LNCAP (cell line): ENCODE data around the gene POU2AF1.

Experiments used
- TF ChIP-seq, protein P1 (sequence below): fragments of 450-650 bp; IDR thresholded peaks from 2 replicates; pipeline ENCODE4 v1.5.1; 2017; ENCODE audit warnings: mild to moderate bottlenecking

The POU2AF1 gene

DNA sequence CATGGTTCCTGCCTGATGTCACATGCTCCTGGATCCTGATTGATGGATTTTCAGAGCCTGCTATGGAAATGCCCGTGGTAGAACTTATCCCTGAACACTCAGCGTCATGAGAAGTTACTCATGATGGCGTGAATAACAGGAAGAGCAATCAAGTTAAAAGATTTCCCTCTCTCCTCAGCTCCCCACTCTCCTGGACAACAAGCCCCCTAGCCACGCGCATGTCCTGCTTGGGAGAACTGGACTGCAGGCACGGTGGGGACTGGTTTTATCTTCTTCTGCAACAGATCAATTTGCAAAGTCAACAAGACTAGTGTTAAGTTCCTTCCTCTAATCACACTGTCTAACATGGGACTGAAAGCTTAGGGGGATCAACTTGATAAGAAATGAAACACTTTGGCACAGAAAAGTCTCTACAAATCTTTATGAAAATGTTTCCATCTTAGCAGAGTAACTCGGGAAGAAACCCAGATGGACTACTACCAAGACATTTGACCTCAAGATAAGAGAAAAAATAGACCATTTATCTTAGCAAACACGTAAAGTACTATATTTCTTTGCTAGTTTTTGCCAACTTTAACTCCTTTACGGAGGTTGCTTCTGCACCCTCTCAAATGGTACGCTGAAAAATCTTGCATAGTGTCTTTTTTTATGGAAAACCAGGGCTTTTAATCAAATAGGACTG, 27.6 kb downstream of the POU2AF1 start:
- TF ChIP-seq, protein P1, sequence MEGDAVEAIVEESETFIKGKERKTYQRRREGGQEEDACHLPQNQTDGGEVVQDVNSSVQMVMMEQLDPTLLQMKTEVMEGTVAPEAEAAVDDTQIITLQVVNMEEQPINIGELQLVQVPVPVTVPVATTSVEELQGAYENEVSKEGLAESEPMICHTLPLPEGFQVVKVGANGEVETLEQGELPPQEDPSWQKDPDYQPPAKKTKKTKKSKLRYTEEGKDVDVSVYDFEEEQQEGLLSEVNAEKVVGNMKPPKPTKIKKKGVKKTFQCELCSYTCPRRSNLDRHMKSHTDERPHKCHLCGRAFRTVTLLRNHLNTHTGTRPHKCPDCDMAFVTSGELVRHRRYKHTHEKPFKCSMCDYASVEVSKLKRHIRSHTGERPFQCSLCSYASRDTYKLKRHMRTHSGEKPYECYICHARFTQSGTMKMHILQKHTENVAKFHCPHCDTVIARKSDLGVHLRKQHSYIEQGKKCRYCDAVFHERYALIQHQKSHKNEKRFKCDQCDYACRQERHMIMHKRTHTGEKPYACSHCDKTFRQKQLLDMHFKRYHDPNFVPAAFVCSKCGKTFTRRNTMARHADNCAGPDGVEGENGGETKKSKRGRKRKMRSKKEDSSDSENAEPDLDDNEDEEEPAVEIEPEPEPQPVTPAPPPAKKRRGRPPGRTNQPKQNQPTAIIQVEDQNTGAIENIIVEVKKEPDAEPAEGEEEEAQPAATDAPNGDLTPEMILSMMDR: no peak

DNA sequence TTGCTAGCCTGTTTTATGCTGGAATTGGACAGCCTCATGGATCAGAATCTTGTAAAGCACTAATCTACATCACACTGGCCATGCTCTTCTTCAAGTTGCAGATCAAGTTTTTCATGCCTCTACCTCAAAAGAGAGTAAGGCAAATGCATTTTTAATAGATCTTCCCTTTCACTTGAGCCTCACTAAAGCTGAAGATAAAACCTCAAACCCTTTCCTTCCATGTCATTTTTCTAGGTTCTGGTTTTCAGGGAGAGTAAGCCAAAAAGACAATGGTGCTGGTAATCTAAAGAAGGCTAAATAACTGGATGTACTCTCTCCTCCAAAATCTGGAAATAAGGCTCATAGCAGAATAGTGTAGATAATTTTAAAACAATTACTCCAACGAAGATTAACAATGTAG, 28.3 kb downstream of the POU2AF1 start:
- TF ChIP-seq, protein P1: no peak

DNA sequence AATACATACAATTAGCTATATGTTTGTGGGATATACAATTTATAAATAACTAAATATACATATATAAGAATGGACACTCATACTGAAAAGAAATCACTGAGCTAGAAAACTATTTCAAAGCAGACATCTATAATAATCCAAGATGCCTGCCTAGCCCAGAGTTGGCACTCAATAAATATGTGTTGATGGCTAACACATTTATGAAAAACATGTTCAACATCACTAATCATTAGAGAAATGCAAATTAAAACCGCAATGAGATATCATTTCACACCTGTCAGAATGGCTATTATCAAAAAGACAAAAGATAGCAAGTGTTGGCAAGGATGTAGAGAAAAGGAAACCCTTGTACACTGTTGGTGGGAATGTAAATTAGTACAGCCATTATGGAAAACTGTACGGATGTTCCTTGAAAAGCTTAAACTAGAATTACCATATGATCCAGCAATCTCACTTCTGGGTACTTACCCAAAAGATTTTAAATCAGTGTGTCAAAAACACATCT, 29.8 kb downstream of the POU2AF1 start:
- TF ChIP-seq, protein P1: no peak

DNA sequence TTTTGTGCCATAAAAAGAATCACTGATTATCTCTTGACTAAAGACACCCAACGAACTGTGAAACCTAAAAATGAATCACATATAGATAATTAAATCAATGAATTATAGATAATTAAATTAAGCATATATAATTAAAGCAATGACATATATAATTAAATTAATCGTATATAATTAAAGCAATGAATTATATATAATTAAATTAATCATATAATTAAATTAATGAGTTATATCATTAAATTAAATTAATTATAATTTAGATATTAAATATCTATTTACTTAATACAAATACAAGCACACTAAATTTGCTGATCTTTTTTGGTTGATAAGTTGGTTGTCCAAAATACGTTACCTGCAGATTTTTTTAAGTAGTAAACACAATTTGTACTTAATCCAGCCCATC, 30.9 kb downstream of the POU2AF1 start:
- TF ChIP-seq, protein P1: no peak

DNA sequence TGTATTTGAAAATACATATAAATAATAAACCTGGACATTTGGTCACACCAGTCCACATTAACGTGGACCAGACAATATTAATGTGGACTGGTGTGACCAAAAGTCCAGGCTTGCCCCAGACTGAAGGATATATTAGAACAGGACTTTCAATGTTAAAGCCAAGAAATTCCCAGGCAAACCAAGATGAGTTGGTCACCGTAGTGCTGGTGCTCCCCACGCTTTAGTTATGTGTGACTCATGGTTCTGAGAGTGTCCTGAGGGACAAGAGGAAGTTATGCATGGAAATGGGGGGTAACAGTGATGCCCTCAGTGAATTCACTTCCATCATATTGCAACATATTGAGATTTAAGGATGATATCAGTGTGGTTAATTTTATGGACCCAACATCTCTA, 31.4 kb downstream of the POU2AF1 start:
- TF ChIP-seq, protein P1: no peak

DNA sequence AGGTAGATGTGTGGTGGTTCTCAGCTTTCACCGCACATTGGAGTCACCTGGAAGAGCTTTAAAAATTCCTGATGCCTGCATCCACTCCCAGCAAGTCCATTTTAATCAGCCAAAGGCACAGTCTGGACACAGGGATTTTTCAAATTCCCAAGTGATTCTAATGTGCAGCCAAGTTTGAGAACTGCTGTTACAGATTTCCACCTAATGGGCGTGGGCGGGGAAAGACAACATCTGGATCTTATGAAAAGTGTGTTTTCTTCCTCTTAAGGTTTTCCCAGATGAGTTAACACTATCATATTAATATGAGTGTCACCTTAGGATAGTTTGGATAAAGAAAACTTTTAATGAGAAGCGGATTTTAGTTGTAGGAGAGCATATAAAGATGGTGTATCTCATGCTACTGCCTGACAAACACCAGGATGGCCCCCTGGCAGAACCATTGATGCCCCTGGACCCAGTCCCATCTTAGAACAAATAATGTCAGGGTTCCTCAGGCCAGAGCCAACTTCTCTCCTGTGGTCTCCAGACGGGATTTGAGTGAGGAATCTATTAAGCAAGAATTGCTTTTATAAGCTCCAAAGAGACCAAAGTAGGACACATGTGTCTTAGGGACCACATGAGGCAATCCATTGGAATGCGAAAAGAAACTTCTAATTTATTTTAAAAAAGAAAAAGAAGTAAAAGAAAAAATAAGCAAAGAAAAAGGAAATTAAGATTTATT, 31.9 kb downstream of the POU2AF1 start:
- TF ChIP-seq, protein P1: no peak

DNA sequence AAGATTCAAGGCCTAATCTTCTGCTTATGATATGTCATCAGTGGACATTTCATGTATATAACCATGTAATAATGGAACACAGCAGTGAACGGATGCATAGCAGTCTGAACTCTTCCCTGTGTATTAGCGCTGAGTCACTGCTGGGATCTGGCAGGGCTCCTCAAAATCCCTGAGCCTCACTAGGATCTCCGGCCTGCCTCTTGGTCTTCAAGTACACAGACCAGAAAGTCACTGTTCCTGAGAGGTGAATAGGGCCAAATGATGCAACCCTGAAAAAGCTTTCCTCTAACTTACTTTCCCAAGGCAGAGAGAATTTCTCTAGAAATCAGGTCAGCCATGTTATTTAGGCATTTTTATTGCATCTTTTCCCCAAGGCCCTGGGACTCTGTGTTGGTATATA, 35.0 kb downstream of the POU2AF1 start:
- TF ChIP-seq, protein P1: no peak
